ENCODE data around the gene GNG12.
A peak's percentile ranks its signal among the peaks of the same experiment; 100 is the strongest.

Gene GNG12

GRCh38 chr1:67832737-67833601, at the start of gene GNG12:
TSS of gene GNG12 (minus strand) at chr1:67833467. CDS start at chr1:67707686, 125,781 bp downstream.
- peak; percentile 30 for DNase-seq (ENCODE audit: low read depth)

- DNase-seq (ENCODE audit: low read depth), result no peak
Measured at GRCh38 chr1:67882196-67882958, 49.1 kb upstream of the GNG12 start.

- peak; percentile 58 for DNase-seq (ENCODE audit: low read depth)
Measured at GRCh38 chr1:67880056-67880601, 46.9 kb upstream of the GNG12 start.

- DNase-seq (ENCODE audit: low read depth), result no peak
Measured at GRCh38 chr1:67879485-67879884, 46.2 kb upstream of the GNG12 start.

- no peak for DNase-seq (ENCODE audit: low read depth)
Measured at GRCh38 chr1:67874501-67875111, 41.3 kb upstream of the GNG12 start.

GRCh38 chr1:67869233-67869632, 36.0 kb upstream of the GNG12 start:
- DNase-seq (ENCODE audit: low read depth), result no peak

- no peak for DNase-seq (ENCODE audit: low read depth)
Measured at GRCh38 chr1:67863637-67864036, 30.4 kb upstream of the GNG12 start.

- no peak for DNase-seq (ENCODE audit: low read depth)
Measured at GRCh38 chr1:67862685-67863084, 29.4 kb upstream of the GNG12 start.

GRCh38 chr1:67861856-67862516, 28.7 kb upstream of the GNG12 start:
- no peak for DNase-seq (ENCODE audit: low read depth)

GRCh38 chr1:67860776-67861175, 27.5 kb upstream of the GNG12 start:
- DNase-seq (ENCODE audit: low read depth), result no peak

GRCh38 chr1:67856921-67857320, 23.7 kb upstream of the GNG12 start:
- no peak for DNase-seq (ENCODE audit: low read depth)

GRCh38 chr1:67855961-67856360, 22.7 kb upstream of the GNG12 start:
- no peak for DNase-seq (ENCODE audit: low read depth)

- no peak for DNase-seq (ENCODE audit: low read depth)
Measured at GRCh38 chr1:67855444-67855843, 22.2 kb upstream of the GNG12 start.

- DNase-seq (ENCODE audit: low read depth), result no peak
Measured at GRCh38 chr1:67853704-67854103, 20.4 kb upstream of the GNG12 start.

- no peak for DNase-seq (ENCODE audit: low read depth)
Measured at GRCh38 chr1:67851800-67852199, 18.5 kb upstream of the GNG12 start.

- DNase-seq (ENCODE audit: low read depth), result peak; percentile 42
Measured at GRCh38 chr1:67850611-67851075, 17.4 kb upstream of the GNG12 start.

- DNase-seq (ENCODE audit: low read depth), result no peak
Measured at GRCh38 chr1:67850151-67850551, 16.9 kb upstream of the GNG12 start.

GRCh38 chr1:67847466-67847865, 14.2 kb upstream of the GNG12 start:
- DNase-seq (ENCODE audit: low read depth), result no peak

- DNase-seq (ENCODE audit: low read depth), result no peak
Measured at GRCh38 chr1:67846538-67846937, 13.3 kb upstream of the GNG12 start.

- no peak for DNase-seq (ENCODE audit: low read depth)
Measured at GRCh38 chr1:67844988-67845387, 11.7 kb upstream of the GNG12 start.

- no peak for DNase-seq (ENCODE audit: low read depth)
Measured at GRCh38 chr1:67843746-67844145, 10.5 kb upstream of the GNG12 start.

GRCh38 chr1:67843331-67843730, 10.1 kb upstream of the GNG12 start:
- no peak for DNase-seq (ENCODE audit: low read depth)
